MM.1S (cell line): ENCODE results near the gene ZNF592.

Experiments
- DNase-seq: peaks from one replicate; pipeline ENCODE4 v3.0.0-alpha.2; 2015
- H2AFZ ChIP-seq: fragments of 300-600 bp; sonication (generic); 2 replicates; pipeline ENCODE4 v1.6.0; 2016; ENCODE audit warnings: antibody characterized with exemption, low read length
- H3F3A ChIP-seq: fragments of 300-600 bp; sonication (generic); 2 replicates; pipeline ENCODE4 v1.6.1; 2016; ENCODE audit warnings: mild to moderate bottlenecking, antibody characterized with exemption, low read length, moderate library complexity, mixed read lengths; ENCODE audit not compliant: insufficient read depth
- H3K27ac ChIP-seq: fragments of 300-600 bp; sonication (generic); 2 replicates; pipeline ENCODE4 v1.5.1; 2016; ENCODE audit warnings: mild to moderate bottlenecking, low read length
- H3K27me3 ChIP-seq: fragments of 300-600 bp; sonication (generic); replicated peaks from 2 replicates; pipeline ENCODE4 v1.6.0; 2016; ENCODE audit warnings: low read length; ENCODE audit not compliant: insufficient read depth
- H3K36me3 ChIP-seq: fragments of 300-600 bp; sonication (generic); replicated peaks from 2 replicates; pipeline ENCODE4 v1.6.1; 2016; ENCODE audit warnings: mild to moderate bottlenecking, low read length, mixed read lengths; ENCODE audit not compliant: insufficient read depth
- H3K4me1 ChIP-seq: fragments of 300-600 bp; sonication (generic); 2 replicates; pipeline ENCODE4 v1.6.1; 2016; ENCODE audit warnings: low read length, mixed read lengths
- H3K4me2 ChIP-seq: fragments of 300-600 bp; sonication (generic); 2 replicates; pipeline ENCODE4 v1.6.0; 2016; ENCODE audit warnings: low read depth, low read length
- H3K4me3 ChIP-seq: fragments of 300-600 bp; sonication (generic); 2 replicates; pipeline ENCODE4 v1.5.1; 2016; ENCODE audit warnings: low read length, mixed read lengths
- H3K79me2 ChIP-seq: fragments of 300-600 bp; sonication (generic); 2 replicates; pipeline ENCODE4 v1.6.1; 2016; ENCODE audit warnings: mixed run types, low read length, mixed read lengths
- H3K9ac ChIP-seq: fragments of 300-600 bp; sonication (generic); 2 replicates; pipeline ENCODE4 v1.6.1; 2016; ENCODE audit warnings: low read length, mixed read lengths
- H3K9me2 ChIP-seq: fragments of 300-600 bp; sonication (generic); replicated peaks from 2 replicates; pipeline ENCODE4 v1.6.1; 2016; ENCODE audit warnings: mild to moderate bottlenecking, low read length, mixed read lengths; ENCODE audit not compliant: insufficient read depth
- H3K9me3 ChIP-seq: fragments of 300-600 bp; sonication (generic); replicated peaks from 2 replicates; pipeline ENCODE4 v1.6.1; 2016; ENCODE audit warnings: mild to moderate bottlenecking, low read length, mixed read lengths; ENCODE audit not compliant: insufficient read depth
- H4K20me1 ChIP-seq: fragments of 300-600 bp; sonication (generic); 2 replicates; pipeline ENCODE4 v1.6.1; 2016; ENCODE audit warnings: mild to moderate bottlenecking, low read length, moderate library complexity, mixed read lengths; ENCODE audit not compliant: insufficient read depth
- CTCF ChIP-seq: fragments of 300-600 bp; sonication (generic); IDR thresholded peaks from 2 replicates; pipeline ENCODE4 v1.5.1; 2016; ENCODE audit warnings: antibody characterized with exemption, low read length, mixed read lengths
- EZH2 ChIP-seq: fragments of 300-600 bp; sonication (generic); optimal IDR thresholded peaks from 2 replicates; pipeline ENCODE3; 2017; ENCODE audit warnings: low read depth, mild to moderate bottlenecking, antibody characterized with exemption, low read length, mixed read lengths
- EZH2phosphoT487 ChIP-seq: fragments of 300-600 bp; sonication (generic); IDR thresholded peaks from 2 replicates; pipeline ENCODE4 v1.6.1; 2018; ENCODE audit warnings: antibody characterized with exemption, low read length

The ZNF592 gene

DNA sequence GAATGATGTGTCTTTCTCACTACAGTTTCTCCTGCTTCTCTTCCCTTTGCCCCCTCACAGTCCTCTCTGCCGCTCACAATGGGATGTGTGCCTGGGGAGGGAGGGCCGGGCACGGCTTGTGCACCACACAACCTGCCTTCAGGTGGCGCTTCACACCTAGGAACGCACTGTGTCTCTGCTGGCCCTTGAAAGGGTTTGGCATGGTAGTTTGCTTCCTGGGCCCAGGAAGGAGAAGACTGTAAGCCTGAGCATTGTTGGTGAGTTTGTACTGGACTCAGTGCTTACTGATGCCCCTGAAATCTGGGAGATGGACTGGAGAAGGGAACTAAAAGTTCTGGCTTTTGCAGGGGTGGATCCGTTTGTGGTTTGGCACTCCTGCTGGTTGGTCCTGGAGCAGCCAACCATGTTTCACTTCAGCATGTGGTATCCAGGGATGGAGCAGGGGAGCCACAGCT lies 78.0 kb downstream of the ZNF592 start:
- H3K27me3 ChIP-seq: no peaks in the 10 kb centered on the region
- H3F3A ChIP-seq: no peaks in the 10 kb centered on the region
- no peaks in the 10 kb centered on the region for H3K79me2 ChIP-seq
- TF ChIP-seq EZH2phosphoT487: no peak
- TF ChIP-seq CTCF: peak; percentile 32
- no peak for TF ChIP-seq EZH2
- no peak overlapping the region for H3K4me2 ChIP-seq
- H3K4me3 ChIP-seq: no peak overlapping the region
- no peak overlapping the region for H3K9ac ChIP-seq
- DNase-seq: no peak
- no peak overlapping the region for H2AFZ ChIP-seq
- no peak overlapping the region for H3K27ac ChIP-seq
- no peaks in the 10 kb centered on the region for H4K20me1 ChIP-seq
- no peaks in the 10 kb centered on the region for H3K9me3 ChIP-seq
- H3K36me3 ChIP-seq: no peaks in the 10 kb centered on the region
- H3K9me2 ChIP-seq: no peaks in the 10 kb centered on the region
- no peaks in the 10 kb centered on the region for H3K4me1 ChIP-seq

DNA sequence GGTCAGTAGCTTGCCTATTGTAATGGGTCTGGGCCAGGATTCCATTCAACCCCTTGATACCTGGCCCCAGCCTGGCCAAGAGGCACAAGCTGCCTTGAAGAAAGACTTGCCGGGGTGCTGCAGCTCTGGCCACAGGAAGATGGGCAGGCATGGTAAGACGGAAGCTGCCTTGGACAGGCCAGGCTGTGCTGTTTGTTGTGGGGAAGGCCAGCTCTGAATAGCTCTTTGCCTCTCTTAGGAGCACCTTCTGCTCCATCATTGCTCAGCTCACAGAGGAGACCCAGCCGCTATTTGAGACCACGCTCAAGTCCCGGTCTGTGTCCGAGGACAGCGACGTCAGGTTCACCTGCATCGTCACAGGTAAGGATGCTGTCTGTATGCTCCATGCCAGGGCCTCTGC lies 78.9 kb downstream of the ZNF592 start:
- Histone ChIP-seq H2AFZ (no peak overlapping the region), H3K9me2 (no peaks in the 10 kb centered on the region), H3F3A (no peaks in the 10 kb centered on the region), H3K4me2 (no peak overlapping the region), H3K79me2 (no peaks in the 10 kb centered on the region), H3K36me3 (no peaks in the 10 kb centered on the region), H3K27me3 (no peaks in the 10 kb centered on the region), H3K4me3 (no peak overlapping the region), H3K4me1 (no peaks in the 10 kb centered on the region), H3K9ac (no peak overlapping the region), H3K9me3 (no peaks in the 10 kb centered on the region), H4K20me1 (no peaks in the 10 kb centered on the region), H3K27ac (no peak overlapping the region)
- DNase-seq: no peak
- no peak for TF ChIP-seq CTCF
- TF ChIP-seq EZH2: no peak
- TF ChIP-seq EZH2phosphoT487: no peak

GRCh38 chr15:84828086-84828908 lies 79.9 kb downstream of the ZNF592 start:
- no peaks in the 10 kb centered on the region for H4K20me1 ChIP-seq
- no peaks in the 10 kb centered on the region for H3K9me3 ChIP-seq
- no peaks in the 10 kb centered on the region for H3K79me2 ChIP-seq
- H3K36me3 ChIP-seq: no peaks in the 10 kb centered on the region
- no peaks in the 10 kb centered on the region for H3K9me2 ChIP-seq
- H3K9ac ChIP-seq: no peak overlapping the region
- H3K4me1 ChIP-seq: no peaks in the 10 kb centered on the region
- no peaks in the 10 kb centered on the region for H3K27me3 ChIP-seq
- H3K4me2 ChIP-seq: no peak overlapping the region
- no peak overlapping the region for H3K27ac ChIP-seq
- TF ChIP-seq EZH2phosphoT487: no peak
- TF ChIP-seq EZH2: no peak
- TF ChIP-seq CTCF: no peak
- DNase-seq: no peak
- no peak overlapping the region for H3K4me3 ChIP-seq
- no peaks in the 10 kb centered on the region for H3F3A ChIP-seq
- H2AFZ ChIP-seq: no peak overlapping the region
